ENCODE measurements around the gene SPTBN5. TPM values are rescaled to one million over a fixed set of nuclear protein-coding genes. Genes with fewer than 3 reads are reported as not detected.

SPTBN5 gene
- total RNA-seq, 2 experiments from 2014 or later: 0.54 to 0.91 TPM

DNA sequence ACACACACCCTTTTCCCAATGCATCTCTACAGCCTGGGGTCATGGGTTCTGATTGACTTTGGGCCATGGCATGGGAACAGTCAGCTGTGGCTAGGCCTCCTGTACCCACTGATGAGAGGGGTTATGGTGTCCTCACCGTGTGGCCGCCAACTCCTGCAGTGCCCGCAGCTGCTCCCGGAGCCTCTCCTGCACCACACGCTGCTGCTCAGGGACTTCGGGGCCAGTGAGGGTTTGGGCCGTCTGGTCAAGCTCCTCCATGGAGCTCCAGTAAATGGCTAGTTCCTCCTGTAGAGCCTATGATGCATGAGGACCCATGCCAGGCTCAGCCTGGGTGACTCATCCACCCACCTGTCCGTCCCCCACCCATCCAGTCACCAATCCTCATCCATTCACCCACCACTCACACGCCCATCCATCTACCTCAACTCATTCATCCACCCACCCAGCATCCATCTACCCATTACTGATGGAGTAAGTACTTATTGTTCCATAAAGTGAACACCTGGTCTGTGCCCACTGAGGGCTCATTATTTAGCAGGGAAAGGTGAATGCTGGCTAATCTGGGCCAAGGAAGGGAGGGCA, 21.6 kb downstream of the SPTBN5 start:
- H3K27me3 Mint-ChIP-seq: no peaks in the 10 kb centered on the region
- no peak for DNase-seq
- ATAC-seq: no peak
- H3K27ac Mint-ChIP-seq: no peak overlapping the region
- no peaks in the 10 kb centered on the region for H3K36me3 Mint-ChIP-seq
- CTCF ChIA-PET: no interaction called here
- H3K4me1 Mint-ChIP-seq: peaks cover 17% of the 10 kb centered on the region
- H3K9me3 Mint-ChIP-seq (ENCODE audit: low read depth): no peaks in the 10 kb centered on the region
- H3K4me3 Mint-ChIP-seq: no peak overlapping the region

DNA sequence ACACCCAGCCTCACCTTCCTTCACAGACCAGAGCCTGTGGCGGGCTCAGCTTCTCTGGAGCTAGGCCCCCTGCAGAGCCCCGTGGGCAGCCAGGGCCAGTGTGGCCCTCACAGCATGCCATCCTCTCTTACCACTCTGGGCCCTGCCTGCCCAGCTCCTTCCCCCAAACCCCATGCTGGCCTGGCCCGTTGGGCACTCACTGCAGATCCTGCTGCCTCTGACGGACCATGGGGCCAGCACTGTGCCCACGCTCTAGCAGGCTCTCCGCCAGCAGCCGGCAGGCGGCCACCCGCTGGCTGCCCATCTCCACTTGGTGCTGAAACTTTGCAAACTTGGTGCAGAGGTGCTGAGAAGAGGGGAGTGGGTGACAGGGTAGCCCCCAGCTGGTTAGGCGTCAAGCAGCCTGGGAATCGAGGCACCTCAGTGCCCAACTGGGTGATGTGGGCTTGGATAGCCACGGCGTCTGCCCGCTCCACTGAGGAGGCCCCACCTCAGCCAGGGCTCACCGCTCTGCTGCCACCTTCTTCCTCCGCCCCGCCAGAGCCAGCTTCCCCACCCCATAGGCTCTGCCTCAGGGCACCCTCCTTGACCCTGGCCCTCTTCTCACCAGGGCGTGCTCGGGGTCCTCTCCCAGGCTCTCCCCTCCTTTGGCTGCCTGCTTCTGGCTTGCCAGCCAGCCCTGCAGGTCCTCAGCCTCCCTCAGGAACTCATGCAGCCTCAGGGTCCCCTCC, 22.5 kb downstream of the SPTBN5 start:
- H3K4me3 Mint-ChIP-seq: no peak overlapping the region
- DNase-seq (no peak), ATAC-seq (no peak)
- H3K36me3 Mint-ChIP-seq: no peaks in the 10 kb centered on the region
- no peaks in the 10 kb centered on the region for H3K9me3 Mint-ChIP-seq (ENCODE audit: low read depth)
- H3K27me3 Mint-ChIP-seq: no peaks in the 10 kb centered on the region
- peak overlapping the region; percentile 88 for H3K27ac Mint-ChIP-seq
- H3K4me1 Mint-ChIP-seq: peaks cover 17% of the 10 kb centered on the region
- CTCF ChIA-PET: interaction anchor here (0.6 to 3.8 kb wide), 10 partner anchors 10 to 99 kb away, joined by 3 to 17 read pairs (median 4); partner anchors contain the start of gene MAPKBP1

DNA sequence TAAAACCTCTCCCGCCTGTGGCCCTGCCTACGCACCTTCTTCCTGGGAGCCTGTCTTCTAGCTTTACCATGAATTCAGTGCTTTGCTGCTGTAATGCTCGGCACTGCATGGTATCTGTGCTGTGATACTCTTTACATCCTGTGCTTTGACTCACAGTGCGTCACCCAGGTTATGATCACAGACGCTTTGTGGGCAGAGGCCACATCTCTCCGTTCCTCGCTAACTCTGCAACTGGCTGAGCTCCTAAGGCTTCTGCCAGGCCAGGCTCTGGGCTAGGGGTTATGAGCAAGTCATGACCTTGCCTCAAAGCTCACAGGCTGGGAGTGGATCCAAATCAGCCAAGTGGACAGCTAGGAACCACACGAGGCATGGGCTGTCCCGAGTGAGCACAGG, 23.2 kb downstream of the SPTBN5 start:
- Mint-ChIP-seq H3K27ac (peak overlapping the region; percentile 88), H3K27me3 (no peaks in the 10 kb centered on the region), H3K4me1 (peaks cover 17% of the 10 kb centered on the region), H3K36me3 (no peaks in the 10 kb centered on the region), H3K4me3 (no peak overlapping the region), H3K9me3 (ENCODE audit: low read depth) (no peaks in the 10 kb centered on the region)
- DNase-seq (peak; percentile 87), ATAC-seq (peak; percentile 96)
- CTCF ChIA-PET: interaction anchor here (0.6 to 3.8 kb wide), 10 partner anchors 9 to 98 kb away, joined by 3 to 17 read pairs (median 4); partner anchors contain the start of gene MAPKBP1

DNA sequence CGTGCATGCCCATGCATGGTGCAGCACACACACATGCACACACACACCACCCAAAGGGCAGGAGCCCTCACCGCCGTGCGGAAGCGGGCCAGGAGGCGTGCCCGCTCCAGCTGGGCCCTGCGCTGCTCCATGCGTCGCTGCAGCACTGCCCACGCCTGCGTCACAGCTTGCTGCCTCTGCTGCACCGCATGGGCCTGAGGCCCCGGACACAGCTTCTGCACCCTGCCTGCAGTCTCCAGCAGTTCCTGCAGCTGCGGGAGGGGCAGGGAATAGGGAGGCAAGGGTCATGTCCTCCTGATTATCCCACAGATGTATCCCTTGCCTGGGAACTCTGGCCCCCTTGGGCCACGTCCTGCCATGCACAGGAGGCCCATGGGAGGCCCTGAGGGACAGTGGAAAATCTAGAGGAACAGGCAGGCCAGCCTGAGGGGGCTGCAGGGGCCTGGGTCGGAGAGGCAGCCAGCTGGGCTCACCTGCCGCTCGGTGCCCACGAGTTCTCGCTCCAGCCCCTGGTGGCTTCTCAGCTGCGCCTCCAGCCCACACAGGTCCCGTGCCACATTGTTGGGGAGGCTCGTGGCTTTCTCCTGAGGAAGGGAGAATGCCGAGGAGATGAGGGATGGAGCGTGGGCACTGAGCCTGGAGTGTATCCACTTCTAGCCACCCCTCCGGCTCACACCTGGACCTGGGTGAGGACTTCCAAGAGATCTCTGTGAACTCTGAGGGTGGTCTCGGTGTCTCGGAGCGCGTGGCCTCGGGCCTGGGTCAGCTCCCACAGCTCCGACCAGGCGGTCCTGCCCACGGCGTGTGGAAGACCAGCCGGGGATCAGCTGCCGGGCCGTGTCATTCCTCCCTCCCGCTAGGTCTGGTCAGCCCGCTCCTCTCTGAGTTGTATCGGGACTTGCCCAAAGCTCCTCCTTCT, 23.8 kb downstream of the SPTBN5 start:
- ATAC-seq: no peak
- CTCF ChIA-PET: interaction anchor here (0.9 to 3.8 kb wide), 9 partner anchors 8 to 98 kb away, joined by 3 to 17 read pairs (median 4); partner anchors contain the start of gene MAPKBP1
- Mint-ChIP-seq H3K27me3 (no peaks in the 10 kb centered on the region), H3K36me3 (no peaks in the 10 kb centered on the region), H3K4me3 (no peak overlapping the region), H3K27ac (peak overlapping the region; percentile 88), H3K9me3 (ENCODE audit: low read depth) (no peaks in the 10 kb centered on the region), H3K4me1 (peaks cover 17% of the 10 kb centered on the region)
- no peak for DNase-seq

DNA sequence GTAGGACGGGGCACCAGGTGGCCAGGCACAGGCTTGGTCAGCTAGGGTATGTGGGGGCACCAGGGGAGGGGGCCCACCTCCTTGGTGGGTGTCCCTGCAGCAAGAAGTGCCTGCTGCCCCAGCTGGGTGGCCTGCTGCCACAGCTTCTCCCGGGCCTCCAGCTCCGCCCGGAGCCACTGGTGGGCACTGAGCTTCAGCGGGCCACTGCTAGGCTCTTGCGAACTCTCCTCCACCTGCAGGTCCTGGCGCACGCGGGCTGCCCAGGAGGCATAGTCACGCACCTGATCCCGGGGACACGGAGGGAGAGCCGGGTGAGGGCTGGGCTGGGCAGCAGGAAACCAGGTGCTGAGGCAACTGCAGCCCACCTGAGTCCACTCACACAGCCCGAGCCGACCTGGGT, 25.5 kb downstream of the SPTBN5 start:
- no peak overlapping the region for H3K4me3 Mint-ChIP-seq
- ATAC-seq: no peak
- CTCF ChIA-PET: interaction anchor here (3.8 kb wide), 1 partner anchor 94 kb away, joined by 17 read pairs; the partner anchor contains the start of gene MAPKBP1

DNA sequence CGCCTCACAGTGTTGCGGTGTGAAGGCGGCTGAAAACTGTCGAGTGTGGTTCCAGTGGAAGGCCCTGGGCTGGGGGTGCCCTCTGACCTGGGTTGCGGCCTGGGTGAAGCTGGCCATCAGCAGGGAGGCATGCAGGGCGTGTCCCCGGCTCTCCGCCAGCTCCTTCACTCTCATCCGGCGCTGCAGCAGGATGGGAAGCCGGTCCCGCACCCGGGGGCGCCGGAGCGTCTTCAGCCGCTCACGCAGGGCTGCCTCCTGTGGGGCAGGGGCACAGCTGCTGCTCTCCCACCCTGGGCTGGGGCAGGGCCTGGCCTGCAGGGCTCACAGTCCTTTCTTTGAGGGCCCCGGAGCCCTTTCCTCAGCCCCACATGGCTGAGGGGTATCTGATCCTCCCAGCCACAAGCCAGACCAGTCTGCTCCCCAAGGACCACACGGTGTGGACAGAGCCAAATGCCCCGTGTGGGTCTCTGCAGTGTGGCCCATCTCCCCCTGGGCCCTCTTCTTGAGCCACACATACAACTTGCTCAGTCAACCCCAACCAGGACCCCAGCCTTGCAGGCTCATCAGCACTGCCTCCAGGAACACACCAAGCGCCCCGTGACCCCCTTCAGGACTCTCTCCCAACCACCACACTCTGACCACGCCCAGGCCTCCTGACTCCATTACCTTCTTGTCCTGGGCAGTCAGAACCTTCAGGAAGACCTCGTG, 26.8 kb downstream of the SPTBN5 start:
- no peak overlapping the region for H3K27ac Mint-ChIP-seq
- H3K9me3 Mint-ChIP-seq (ENCODE audit: low read depth): no peaks in the 10 kb centered on the region
- H3K4me3 Mint-ChIP-seq: no peak overlapping the region
- H3K36me3 Mint-ChIP-seq: no peaks in the 10 kb centered on the region
- DNase-seq (no peak), ATAC-seq (no peak)
- CTCF ChIA-PET: no interaction called here
- peaks cover 22% of the 10 kb centered on the region for H3K4me1 Mint-ChIP-seq
- H3K27me3 Mint-ChIP-seq: no peaks in the 10 kb centered on the region

More for the DNA sequence above, 25.5 kb downstream of the SPTBN5 start:
- H3K27ac Mint-ChIP-seq: no peak overlapping the region
- H3K9me3 Mint-ChIP-seq (ENCODE audit: low read depth): no peaks in the 10 kb centered on the region
- H3K36me3 Mint-ChIP-seq: no peaks in the 10 kb centered on the region
- peaks cover 17% of the 10 kb centered on the region for H3K4me1 Mint-ChIP-seq
- no peak for DNase-seq
- H3K27me3 Mint-ChIP-seq: no peaks in the 10 kb centered on the region

DNA sequence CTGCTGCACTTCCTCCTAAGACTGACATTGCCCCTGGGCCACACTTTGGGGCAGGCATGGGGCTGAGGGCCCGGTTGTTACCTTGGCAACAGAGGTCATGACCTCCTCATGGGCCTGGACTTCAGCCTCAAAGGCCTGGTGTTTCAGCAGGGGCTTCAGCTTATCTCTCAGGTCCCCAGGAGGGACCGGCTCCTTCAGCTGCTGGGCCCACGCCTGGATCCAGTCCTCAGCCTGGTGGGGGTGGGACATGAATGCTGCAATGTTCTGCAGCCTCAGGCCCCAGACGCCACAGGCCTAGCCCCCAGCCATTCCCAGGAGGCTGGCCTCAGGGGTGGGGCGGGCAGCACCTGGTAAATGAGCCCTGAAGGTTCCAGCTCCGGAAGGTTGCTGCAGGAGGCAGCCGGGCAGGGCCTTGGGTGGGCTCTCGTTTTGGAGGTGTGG, 27.6 kb downstream of the SPTBN5 start:
- H3K4me3 Mint-ChIP-seq: no peak overlapping the region
- no peak for DNase-seq
- H3K27me3 Mint-ChIP-seq: no peaks in the 10 kb centered on the region
- H3K4me1 Mint-ChIP-seq: peaks cover 19% of the 10 kb centered on the region
- H3K9me3 Mint-ChIP-seq (ENCODE audit: low read depth): no peaks in the 10 kb centered on the region
- ATAC-seq: no peak
- H3K27ac Mint-ChIP-seq: no peak overlapping the region
- CTCF ChIA-PET: no interaction called here
- no peaks in the 10 kb centered on the region for H3K36me3 Mint-ChIP-seq

DNA sequence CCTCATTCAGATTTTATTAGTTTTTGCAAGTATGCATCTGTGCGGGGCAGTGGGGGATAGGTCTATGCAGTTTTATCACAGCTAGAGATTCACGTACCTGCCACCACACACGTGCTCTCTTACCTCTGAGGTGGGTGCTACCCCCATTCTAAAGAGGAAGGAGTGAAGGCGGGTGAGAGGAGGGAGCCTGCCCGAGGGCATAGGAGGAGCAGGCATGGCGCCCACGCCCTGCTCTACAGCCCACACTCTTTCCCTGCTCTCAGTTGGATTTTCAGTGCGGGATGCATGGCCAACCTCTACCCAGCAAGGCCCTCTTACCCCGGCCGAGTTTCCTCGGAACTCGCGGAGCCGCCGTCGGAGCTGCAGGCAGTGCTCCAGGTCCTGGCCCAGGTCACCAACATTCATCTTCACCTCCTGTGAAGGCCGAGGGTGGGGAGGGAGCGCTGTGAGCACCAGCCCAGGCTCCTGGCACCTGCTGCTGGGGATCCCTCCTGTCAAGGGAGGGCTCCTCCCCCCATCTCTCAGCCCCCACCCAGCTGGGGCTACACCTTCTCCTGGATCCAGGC, 28.3 kb downstream of the SPTBN5 start:
- H3K36me3 Mint-ChIP-seq: no peaks in the 10 kb centered on the region
- H3K27ac Mint-ChIP-seq: no peak overlapping the region
- no peaks in the 10 kb centered on the region for H3K27me3 Mint-ChIP-seq
- DNase-seq: no peak
- no peak overlapping the region for H3K4me3 Mint-ChIP-seq
- ATAC-seq: no peak
- CTCF ChIA-PET: interaction anchor here (1.6 to 3.0 kb wide), 2 partner anchors 39 to 50 kb away, joined by 4 to 9 read pairs; no protein-coding TSS in a partner anchor
- peaks cover 12% of the 10 kb centered on the region for H3K4me1 Mint-ChIP-seq
- H3K9me3 Mint-ChIP-seq (ENCODE audit: low read depth): no peaks in the 10 kb centered on the region

DNA sequence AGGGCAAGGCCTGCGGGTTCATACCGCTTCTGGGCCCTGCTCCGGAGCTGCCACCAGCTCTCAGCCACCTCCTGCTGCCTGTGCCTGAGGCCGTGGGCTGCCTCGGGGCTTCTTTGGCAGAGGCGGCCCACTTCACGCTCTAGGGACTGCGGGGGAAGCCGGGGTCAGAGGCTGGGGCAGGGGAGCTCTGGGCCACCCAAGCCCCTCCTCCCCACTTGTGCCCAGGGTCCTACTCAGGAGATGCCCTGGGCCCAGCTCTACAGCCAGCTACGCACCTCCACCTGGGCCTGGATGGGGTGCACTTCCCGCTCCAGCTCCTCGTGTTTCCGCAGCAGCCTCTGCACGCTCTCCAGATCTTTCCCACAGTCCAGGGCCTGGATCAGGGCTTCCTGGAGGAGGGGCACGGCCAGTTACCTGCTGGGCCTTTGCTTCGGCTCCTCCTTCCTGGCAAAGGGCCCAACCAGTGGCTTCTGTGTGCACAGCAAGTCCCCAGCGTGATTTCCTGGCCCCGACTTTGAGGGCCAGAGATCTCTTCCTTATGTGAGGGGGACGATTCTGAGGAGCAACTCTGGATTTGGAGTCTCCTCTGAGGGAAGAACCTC, 31.2 kb downstream of the SPTBN5 start:
- no peak overlapping the region for H3K27ac Mint-ChIP-seq
- peaks cover 8% of the 10 kb centered on the region for H3K4me1 Mint-ChIP-seq
- H3K9me3 Mint-ChIP-seq (ENCODE audit: low read depth): no peaks in the 10 kb centered on the region
- ATAC-seq: no peak
- no peaks in the 10 kb centered on the region for H3K36me3 Mint-ChIP-seq
- H3K27me3 Mint-ChIP-seq: no peaks in the 10 kb centered on the region
- H3K4me3 Mint-ChIP-seq: no peak overlapping the region
- no peak for DNase-seq
- CTCF ChIA-PET: interaction anchor here (3.0 kb wide), 1 partner anchor 42 kb away, joined by 9 read pairs; no protein-coding TSS in a partner anchor

DNA sequence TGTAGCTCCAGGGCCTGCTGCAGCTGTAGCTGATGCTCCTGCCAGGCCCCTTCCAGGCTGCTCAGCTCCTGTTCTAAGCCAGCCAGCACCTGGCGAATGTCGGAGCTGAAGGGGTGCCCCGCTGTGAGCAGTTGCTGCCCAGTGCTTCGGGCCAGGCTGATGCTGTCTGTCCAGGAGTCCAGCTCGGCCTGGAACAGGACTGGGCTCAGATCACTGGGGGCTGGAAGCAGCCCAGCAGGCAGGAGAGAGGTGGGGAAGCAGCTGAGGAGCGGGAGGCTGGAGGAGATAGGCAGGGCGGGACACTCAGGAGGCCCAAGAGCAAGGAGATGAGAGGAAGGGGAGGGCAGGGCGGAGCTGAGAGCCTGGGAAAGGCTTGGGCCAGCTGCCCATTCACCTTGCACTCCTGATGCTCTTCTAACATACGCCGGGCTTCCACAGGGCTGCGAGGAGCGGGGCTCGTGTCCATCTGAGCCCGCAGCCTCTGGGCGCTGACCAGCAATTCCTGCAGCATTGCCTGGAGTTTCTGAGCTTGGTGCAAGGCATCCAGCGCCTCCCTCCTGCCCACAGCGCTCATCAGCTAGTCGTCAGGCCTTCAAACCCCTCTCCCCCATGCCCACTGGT, 32.0 kb downstream of the SPTBN5 start:
- Mint-ChIP-seq H3K4me1 (peaks cover 8% of the 10 kb centered on the region), H3K27me3 (no peaks in the 10 kb centered on the region), H3K9me3 (ENCODE audit: low read depth) (no peaks in the 10 kb centered on the region), H3K27ac (no peak overlapping the region), H3K36me3 (no peaks in the 10 kb centered on the region), H3K4me3 (no peak overlapping the region)
- CTCF ChIA-PET: interaction anchor here (0.6 to 1.2 kb wide), 2 partner anchors 9 to 24 kb away, joined by 3 read pairs; no protein-coding TSS in a partner anchor
- DNase-seq (no peak), ATAC-seq (no peak)

DNA sequence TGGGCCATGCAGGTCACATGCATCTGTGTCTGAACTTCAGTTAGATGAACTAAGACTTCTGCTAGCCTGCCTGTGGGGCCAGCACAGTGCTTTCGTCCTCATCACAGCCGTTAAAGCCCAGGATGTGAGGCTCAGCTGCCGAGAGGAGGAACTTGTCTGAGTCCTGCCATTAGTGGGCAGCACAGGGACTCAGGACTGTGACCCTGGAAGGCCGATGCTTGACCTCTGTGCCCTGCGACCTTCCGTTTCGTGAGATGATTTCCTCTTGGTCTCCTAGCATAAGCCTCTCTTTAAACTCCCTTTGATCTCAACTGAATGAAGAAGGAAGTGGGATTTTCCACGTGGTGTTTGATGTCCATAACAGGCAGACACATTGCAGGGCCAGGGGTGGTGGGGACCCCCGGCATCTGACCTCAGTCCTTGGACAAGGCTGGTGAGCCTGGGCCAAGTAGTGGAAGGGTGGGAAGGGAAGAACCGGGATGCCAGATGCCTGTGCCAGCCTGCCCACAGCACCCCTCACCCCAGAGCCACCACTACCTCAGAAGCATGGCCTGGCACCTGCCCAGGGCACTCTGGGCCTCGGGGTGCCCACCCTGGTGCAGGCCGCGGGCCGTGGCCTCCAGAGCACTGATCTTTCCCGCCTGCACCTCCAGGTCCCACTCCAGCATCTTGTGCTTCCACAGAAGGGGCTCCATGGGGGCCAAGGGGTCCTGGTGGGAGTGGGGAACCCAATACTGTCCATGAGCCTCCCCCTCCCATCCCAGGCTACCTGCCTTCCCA, 33.6 kb downstream of the SPTBN5 start:
- H3K27ac Mint-ChIP-seq: no peak overlapping the region
- H3K36me3 Mint-ChIP-seq: no peaks in the 10 kb centered on the region
- H3K4me1 Mint-ChIP-seq: peaks cover 8% of the 10 kb centered on the region
- H3K4me3 Mint-ChIP-seq: no peak overlapping the region
- no peaks in the 10 kb centered on the region for H3K9me3 Mint-ChIP-seq (ENCODE audit: low read depth)
- DNase-seq: no peak
- CTCF ChIA-PET: no interaction called here
- no peaks in the 10 kb centered on the region for H3K27me3 Mint-ChIP-seq
- no peak for ATAC-seq
